CD14-positive monocyte (primary cell): ENCODE results near the gene FHIT. TPM values are rescaled to one million over a fixed set of nuclear protein-coding genes. Genes with fewer than 3 reads are reported as not detected.

ENCODE experiments used
- DNase-seq, 3 donors: peaks; one replicate each; pipeline ENCODE4 v3.0.0-alpha.2; 2011 to 2022
- H2AFZ ChIP-seq: 2 replicates; pipeline ENCODE4 v1.6.0; 2012; ENCODE audit warnings: mild to moderate bottlenecking, low read depth, low read length, inconsistent platforms; ENCODE audit not compliant: insufficient read depth, poor library complexity, severe bottlenecking
- H3K27ac ChIP-seq, 2 donors: 1 replicate in 1 of 2; 2 replicates in 1 of 2; pipeline ENCODE4 v1.5.1; 2012 to 2013; ENCODE audit warnings: low read length in 2 of 2, control low read depth in 1 of 2, inconsistent platforms in 1 of 2, low read depth in 1 of 2, mild to moderate bottlenecking in 1 of 2
- H3K27me3 ChIP-seq, 2 donors: one replicate each; pipeline versions ENCODE4 v1.6.0 to v1.6.1; 2011 to 2013; ENCODE audit warnings: low read length in 2 of 2; ENCODE audit not compliant: control insufficient read depth in 2 of 2, insufficient read depth in 2 of 2
- H3K36me3 ChIP-seq, 2 donors: replicated peaks in 1 of 2; 1 replicate in 1 of 2; 2 replicates in 1 of 2; pipeline versions ENCODE4 v1.5.1 to v1.6.1; 2012 to 2013; ENCODE audit warnings: low read length in 2 of 2, control low read depth in 1 of 2, inconsistent platforms in 1 of 2, mild to moderate bottlenecking in 1 of 2; ENCODE audit not compliant: insufficient read depth in 2 of 2, control insufficient read depth in 1 of 2
- H3K4me1 ChIP-seq, 2 donors: 1 replicate in 1 of 2; 2 replicates in 1 of 2; pipeline versions ENCODE4 v1.5.1 to v1.6.1; 2012 to 2013; ENCODE audit warnings: low read length in 2 of 2, control low read depth in 1 of 2, inconsistent platforms in 1 of 2, mild to moderate bottlenecking in 1 of 2, moderate library complexity in 1 of 2; ENCODE audit not compliant: insufficient read depth in 2 of 2, control insufficient read depth in 1 of 2
- H3K4me2 ChIP-seq: replicated peaks from 2 replicates; pipeline ENCODE3; 2012; ENCODE audit warnings: low read length, moderate library complexity, mild to moderate bottlenecking; ENCODE audit not compliant: poor library complexity, severe bottlenecking; ENCODE audit errors: extremely low read depth
- H3K4me3 ChIP-seq, 3 experiments: fragments of 200-600 bp in 1 of 3; sonication (generic) in 1 of 3; replicated peaks in 1 of 3; 1 replicate in 2 of 3; 2 replicates in 1 of 3; pipeline ENCODE4 v1.5.1; 2011 to 2013; ENCODE audit warnings: low read length in 3 of 3, mild to moderate bottlenecking in 3 of 3, control low read depth in 2 of 3, low read depth in 2 of 3, inconsistent platforms in 1 of 3, moderate library complexity in 1 of 3
- H3K79me2 ChIP-seq: 2 replicates; pipeline ENCODE4 v1.6.0; 2012; ENCODE audit warnings: mild to moderate bottlenecking, control low read depth, inconsistent platforms, low read length, moderate library complexity; ENCODE audit not compliant: insufficient read depth
- H3K9ac ChIP-seq: 2 replicates; pipeline ENCODE4 v1.6.0; 2017; ENCODE audit warnings: low read length, mild to moderate bottlenecking; ENCODE audit not compliant: insufficient read depth, poor library complexity, severe bottlenecking
- H3K9me3 ChIP-seq, 2 donors: replicated peaks in 1 of 2; 1 replicate in 1 of 2; 2 replicates in 1 of 2; pipeline versions ENCODE4 v1.5.1 to v1.6.1; 2012 to 2013; ENCODE audit warnings: low read length in 2 of 2, control low read depth in 1 of 2; ENCODE audit not compliant: control insufficient read depth in 1 of 2, insufficient read depth in 1 of 2
- H4K20me1 ChIP-seq: 2 replicates; pipeline ENCODE4 v1.6.0; 2012; ENCODE audit warnings: mild to moderate bottlenecking, low read length, control low read depth, moderate library complexity; ENCODE audit not compliant: insufficient read depth
- H3K27ac Mint-ChIP-seq, 7 donors: one replicate each; pipeline ENCODE4 v1.8.0; 2020; ENCODE audit warnings: mild to moderate bottlenecking in 7 of 7, mixed read lengths in 7 of 7, moderate library complexity in 6 of 7, inconsistent platforms in 2 of 7
- H3K27me3 Mint-ChIP-seq, 3 donors: one replicate each; pipeline ENCODE4 v1.8.0; 2021 to 2022; ENCODE audit warnings: low read depth in 3 of 3, mild to moderate bottlenecking in 3 of 3, mixed read lengths in 3 of 3, moderate library complexity in 3 of 3, inconsistent platforms in 1 of 3
- H3K36me3 Mint-ChIP-seq, 2 donors: one replicate each; pipeline ENCODE4 v1.8.0; 2020; ENCODE audit warnings: mixed read lengths in 2 of 2, inconsistent platforms in 1 of 2, mild to moderate bottlenecking in 1 of 2
- H3K4me1 Mint-ChIP-seq: one replicate; pipeline ENCODE4 v1.8.0; 2020; ENCODE audit warnings: mild to moderate bottlenecking, mixed read lengths
- H3K4me3 Mint-ChIP-seq, 2 donors: one replicate each; pipeline ENCODE4 v1.8.0; 2020; ENCODE audit warnings: mild to moderate bottlenecking in 2 of 2, mixed read lengths in 2 of 2, moderate library complexity in 1 of 2
- H3K9me3 Mint-ChIP-seq, 7 donors: one replicate each; pipeline ENCODE4 v1.8.0; 2020 to 2022; ENCODE audit warnings: mixed read lengths in 7 of 7, mild to moderate bottlenecking in 6 of 7, moderate library complexity in 6 of 7, inconsistent platforms in 2 of 7
- WGBS: methylation state at CpG from one replicate; pipeline ENCODE4 v1.1.5; 2013; ENCODE audit warnings: missing lambda C conversion rate; ENCODE audit not compliant: insufficient coverage; 5-methylcytosine and 5-hydroxymethylcytosine counted together
- intact Hi-C, 2 donors: fragments of 100-400 bp; cut with micrococcal nuclease; formaldehyde crosslinking; loops; one replicate each; pipeline versions ENCODE4 v1.15.0 to v1.15.1; 2023
- polyA plus RNA-seq, 3 donors: library from polyadenylated mRNA; depleted of rRNA in 1 of 3; unstranded in 2 of 3; stranded (reverse) in 1 of 3; fragments of 300-500 nt in 2 of 3; fragments of >200 nt in 1 of 3; fragmentation: Illumina TruSeq in 2 of 3; gene quantifications; 1 replicate in 2 of 3; 2 replicates in 1 of 3; pipeline ENCODE4 v1.2.3, GENCODE V29; 2012 to 2021
- TF ChIP-seq, protein P1 (sequence below): fragments of 200-600 bp; IDR thresholded peaks from one replicate; pipeline ENCODE4 v1.8.0; 2022; ENCODE audit warnings: antibody characterized with exemption, mild to moderate bottlenecking

Gene FHIT
- polyA plus RNA-seq, 3 donors = 1.7 to 3.4 (median 3.2) TPM

- peaks cover 5 to 17% (median 8%) of the 10 kb centered on the region in 7 donors for H3K9me3 Mint-ChIP-seq
- DNase-seq = no peak
- TF ChIP-seq, protein P1, sequence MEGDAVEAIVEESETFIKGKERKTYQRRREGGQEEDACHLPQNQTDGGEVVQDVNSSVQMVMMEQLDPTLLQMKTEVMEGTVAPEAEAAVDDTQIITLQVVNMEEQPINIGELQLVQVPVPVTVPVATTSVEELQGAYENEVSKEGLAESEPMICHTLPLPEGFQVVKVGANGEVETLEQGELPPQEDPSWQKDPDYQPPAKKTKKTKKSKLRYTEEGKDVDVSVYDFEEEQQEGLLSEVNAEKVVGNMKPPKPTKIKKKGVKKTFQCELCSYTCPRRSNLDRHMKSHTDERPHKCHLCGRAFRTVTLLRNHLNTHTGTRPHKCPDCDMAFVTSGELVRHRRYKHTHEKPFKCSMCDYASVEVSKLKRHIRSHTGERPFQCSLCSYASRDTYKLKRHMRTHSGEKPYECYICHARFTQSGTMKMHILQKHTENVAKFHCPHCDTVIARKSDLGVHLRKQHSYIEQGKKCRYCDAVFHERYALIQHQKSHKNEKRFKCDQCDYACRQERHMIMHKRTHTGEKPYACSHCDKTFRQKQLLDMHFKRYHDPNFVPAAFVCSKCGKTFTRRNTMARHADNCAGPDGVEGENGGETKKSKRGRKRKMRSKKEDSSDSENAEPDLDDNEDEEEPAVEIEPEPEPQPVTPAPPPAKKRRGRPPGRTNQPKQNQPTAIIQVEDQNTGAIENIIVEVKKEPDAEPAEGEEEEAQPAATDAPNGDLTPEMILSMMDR = no peak
- Histone ChIP-seq H3K4me3 (no peak overlapping the region), H2AFZ (no peak overlapping the region), H3K4me1 (peaks cover 15 to 16% of the 10 kb centered on the region in 2 donors), H3K27me3 (no peaks in the 10 kb centered on the region), H3K36me3 (no peaks in the 10 kb centered on the region), H3K4me2 (no peak overlapping the region), H4K20me1 (no peaks in the 10 kb centered on the region), H3K9me3 (no peaks in the 10 kb centered on the region), H3K9ac (no peak overlapping the region), H3K79me2 (no peaks in the 10 kb centered on the region), H3K27ac (no peak overlapping the region)
- H3K4me3 Mint-ChIP-seq = no peak overlapping the region
- 80% methylated on average over 1 of the region's 1 CpG for WGBS
- no peak overlapping the region for H3K27ac Mint-ChIP-seq
- intact Hi-C loops = no loop called here
- H3K27me3 Mint-ChIP-seq = peaks cover 0 to 3% (median 3%) of the 10 kb centered on the region in 3 donors
- no peaks in the 10 kb centered on the region for H3K36me3 Mint-ChIP-seq
- no peaks in the 10 kb centered on the region for H3K4me1 Mint-ChIP-seq
Measured at GRCh38 chr3:59714066-59714465, 1537.2 kb downstream of the FHIT start.

DNA sequence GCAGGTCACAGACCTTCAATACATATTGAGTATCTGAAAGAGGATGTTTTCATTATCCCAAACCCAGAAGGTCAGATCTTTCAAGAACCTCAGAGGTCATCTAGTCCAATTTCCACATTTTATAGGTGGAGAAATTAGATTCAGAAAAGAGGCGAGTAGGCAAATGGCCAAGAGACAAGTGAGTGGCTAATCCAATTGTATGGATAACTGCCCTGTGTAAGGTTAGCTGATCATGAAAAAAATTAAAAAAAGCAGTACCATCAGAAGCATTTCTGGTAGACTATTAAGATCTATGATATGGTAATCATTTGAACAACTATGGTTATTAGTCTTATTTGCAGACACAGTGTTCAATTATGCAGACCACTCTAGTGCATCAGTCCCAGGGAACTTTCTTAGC is 1540.7 kb downstream of the FHIT start:
- no peak for DNase-seq
- H3K27ac Mint-ChIP-seq = no peak overlapping the region
- peaks cover 4 to 17% (median 8%) of the 10 kb centered on the region in 7 donors for H3K9me3 Mint-ChIP-seq
- Histone ChIP-seq H2AFZ (no peak overlapping the region), H3K9ac (no peak overlapping the region), H4K20me1 (no peaks in the 10 kb centered on the region), H3K4me1 (peaks cover 15 to 18% of the 10 kb centered on the region in 2 donors), H3K36me3 (no peaks in the 10 kb centered on the region), H3K4me3 (no peak overlapping the region), H3K9me3 (no peaks in the 10 kb centered on the region), H3K27me3 (no peaks in the 10 kb centered on the region), H3K27ac (no peak overlapping the region), H3K79me2 (no peaks in the 10 kb centered on the region), H3K4me2 (no peak overlapping the region)
- TF ChIP-seq, protein P1 = no peak
- no CpG with 5 or more reads among the region's 1 CpG for WGBS
- no peaks in the 10 kb centered on the region for H3K4me1 Mint-ChIP-seq
- no peaks in the 10 kb centered on the region for H3K36me3 Mint-ChIP-seq
- intact Hi-C loops = no loop called here
- H3K27me3 Mint-ChIP-seq = peaks cover 0 to 8% (median 2%) of the 10 kb centered on the region in 3 donors
- H3K4me3 Mint-ChIP-seq = no peak overlapping the region
